ENCODE results near the gene B3GLCT. TPM values are rescaled to one million over a fixed set of nuclear protein-coding genes. Genes with fewer than 3 reads are reported as not detected.
"Not testable (repeated sequence)": the region's sequence is repeated elsewhere in the genome, so short reads cannot be mapped to it uniquely, and the experiment has no call there.

The B3GLCT gene
- total RNA-seq, 1 donor, result 3.2 TPM

DNA sequence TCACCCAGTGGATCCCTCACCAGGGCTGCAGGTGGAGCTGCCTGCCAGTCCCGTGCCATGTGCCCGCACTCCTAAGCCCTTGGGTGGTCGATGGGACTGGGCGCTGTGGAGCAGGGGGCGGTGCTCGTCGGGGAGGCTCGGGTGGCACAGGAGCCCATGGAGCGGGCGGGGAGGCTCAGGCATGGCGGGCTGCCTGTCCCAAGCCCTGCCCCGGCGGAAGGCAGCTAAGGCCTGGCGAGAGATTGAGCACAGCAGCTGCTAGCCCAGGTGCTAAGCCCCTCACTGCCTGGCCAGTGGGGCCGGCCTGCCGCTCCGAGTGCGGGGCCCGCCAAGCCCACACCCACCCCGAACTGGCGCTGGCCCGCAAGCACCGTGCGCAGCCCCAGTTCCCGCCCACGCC lies 16.8 kb upstream of the B3GLCT start:
- no peak for DNase-seq (ENCODE audit: low read depth in 2 of 3, low spot score in 2 of 3)

GRCh38 chr13:31184451-31184850 lies 15.3 kb upstream of the B3GLCT start:
- DNase-seq (ENCODE audit: low read depth in 2 of 3, low spot score in 2 of 3), result no peak

- no peak for DNase-seq (ENCODE audit: low read depth in 2 of 3, low spot score in 2 of 3)
Observed at GRCh38 chr13:31184981-31185645, 14.7 kb upstream of the B3GLCT start.

- DNase-seq (ENCODE audit: low read depth in 2 of 3, low spot score in 2 of 3), result no peak
Observed at GRCh38 chr13:31191748-31192147, 8.0 kb upstream of the B3GLCT start.

DNA sequence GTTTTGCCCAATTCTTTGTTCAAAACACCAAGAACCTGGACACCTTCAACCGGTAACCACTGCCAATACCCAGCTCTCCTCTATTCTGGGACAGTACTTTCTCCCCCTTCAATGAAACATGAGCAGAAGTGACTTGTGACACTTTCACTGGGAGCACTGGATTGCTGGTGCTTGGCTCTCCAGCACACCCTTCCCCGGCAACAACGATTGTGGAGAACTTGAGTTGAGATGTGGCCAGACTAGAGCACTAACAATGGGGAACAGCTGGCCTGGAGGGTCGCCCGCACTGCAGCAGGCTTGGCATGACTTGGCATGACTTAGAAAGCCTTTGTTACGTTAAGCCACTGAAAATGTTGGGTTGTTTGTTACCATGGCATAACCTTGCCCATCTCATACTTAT lies 7.5 kb upstream of the B3GLCT start:
- DNase-seq (ENCODE audit: low read depth in 2 of 3, low spot score in 2 of 3), result no peak

DNA sequence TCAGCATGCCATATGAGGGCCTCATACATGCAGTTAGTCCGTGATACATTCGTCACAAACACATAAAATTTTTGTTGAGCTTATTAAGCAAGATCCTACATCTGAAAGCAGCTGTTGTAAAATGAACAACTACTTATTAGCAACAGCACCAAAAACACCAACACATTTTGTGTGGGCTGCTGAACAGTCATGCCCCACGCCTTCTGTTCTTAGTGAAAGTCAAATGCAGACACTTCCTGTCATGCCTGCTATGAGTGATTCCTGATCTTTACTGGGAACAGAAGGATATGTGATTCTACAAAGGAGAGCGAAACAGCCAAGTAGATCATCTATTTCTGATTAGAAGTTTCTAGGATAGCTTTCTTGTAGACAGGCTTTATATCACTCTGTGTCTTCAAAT lies 4.2 kb upstream of the B3GLCT start:
- DNase-seq (ENCODE audit: low read depth in 2 of 3, low spot score in 2 of 3), result no peak

- DNase-seq (ENCODE audit: low read depth in 2 of 3, low spot score in 2 of 3), result no peak
Observed at GRCh38 chr13:31196992-31197391, 2.8 kb upstream of the B3GLCT start.

GRCh38 chr13:31198519-31198918 lies 1.3 kb upstream of the B3GLCT start:
- DNase-seq (ENCODE audit: low read depth in 2 of 3, low spot score in 2 of 3), result no peak

- DNase-seq (ENCODE audit: low read depth in 2 of 3, low spot score in 2 of 3), result no peak
Observed at GRCh38 chr13:31199527-31199848, 287 bp upstream of the B3GLCT start.

- DNase-seq (ENCODE audit: low read depth in 2 of 3, low spot score in 2 of 3), result peak in 2 of 3 donors; percentile 62 to 73
Observed at GRCh38 chr13:31200637-31200971, 829 bp downstream of the B3GLCT start.

DNA sequence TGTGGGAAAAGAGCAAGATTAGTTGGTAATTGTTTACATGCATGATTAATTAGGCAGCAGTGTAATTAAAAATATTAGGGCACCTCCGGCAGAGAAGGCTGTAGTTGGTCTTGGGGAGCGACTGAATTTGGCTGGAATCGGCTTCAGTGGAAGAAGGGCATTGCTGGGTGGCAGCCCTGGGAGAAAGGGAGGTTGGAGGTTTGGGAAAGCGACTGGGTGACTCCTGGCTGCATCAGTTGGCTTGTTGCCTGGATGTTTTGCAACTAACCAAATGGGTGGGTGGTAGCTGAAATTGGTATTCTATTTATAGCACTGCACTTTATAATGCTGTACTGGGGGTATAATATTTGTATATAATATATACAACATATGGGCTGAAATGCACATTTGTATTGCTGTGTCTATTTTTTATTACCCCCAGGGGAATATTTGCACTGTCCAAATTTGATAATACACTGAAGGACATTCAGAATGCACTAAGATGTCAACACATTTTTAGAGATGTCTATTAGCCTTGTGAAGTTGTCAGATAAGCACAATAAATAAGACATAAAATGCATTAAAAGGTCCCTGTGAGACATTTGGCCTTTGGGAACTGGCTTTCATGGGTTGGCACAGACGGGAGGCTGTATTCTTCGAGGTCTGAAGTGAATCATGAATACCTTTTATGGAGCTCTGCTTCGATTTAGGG lies 1.7 kb downstream of the B3GLCT start:
- DNase-seq (ENCODE audit: low read depth in 2 of 3, low spot score in 2 of 3), result no peak

- peak in 2 of 3 donors; percentile 28 to 42 for DNase-seq (ENCODE audit: low read depth in 2 of 3, low spot score in 2 of 3)
Observed at GRCh38 chr13:31204592-31204991, 4.8 kb downstream of the B3GLCT start.

GRCh38 chr13:31207661-31208552 lies 8.1 kb downstream of the B3GLCT start:
- DNase-seq (ENCODE audit: low read depth in 2 of 3, low spot score in 2 of 3), result no peak

DNA sequence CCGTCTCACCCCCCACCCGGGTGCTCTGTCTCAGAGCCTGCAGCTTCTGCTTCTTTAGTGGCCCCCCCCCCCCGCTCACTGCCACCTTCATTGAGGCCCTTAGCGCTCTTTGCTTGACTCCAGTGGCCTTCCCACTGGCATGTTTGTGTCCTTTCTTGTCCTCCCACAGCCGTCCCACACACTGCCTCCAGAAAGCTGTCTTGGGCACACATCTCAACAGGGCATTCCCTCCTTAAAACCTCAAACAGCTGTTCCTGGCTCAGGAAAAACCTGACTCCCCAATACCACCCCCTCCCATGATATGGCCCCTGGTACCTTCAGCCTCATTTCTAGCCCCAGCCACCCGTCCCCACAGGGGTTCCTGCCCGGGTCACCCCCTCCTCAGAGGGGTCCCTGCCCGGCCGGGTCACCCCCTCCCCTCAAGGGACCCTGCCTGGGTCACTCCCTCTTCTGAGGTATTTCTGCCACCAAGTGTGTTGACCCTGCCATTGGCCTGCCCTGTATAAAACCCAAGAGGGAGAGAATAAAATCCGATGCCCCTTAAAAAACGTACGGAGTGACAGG lies 8.9 kb downstream of the B3GLCT start:
- no peak for DNase-seq (ENCODE audit: low read depth in 2 of 3, low spot score in 2 of 3)

- DNase-seq (ENCODE audit: low read depth in 2 of 3, low spot score in 2 of 3), result peak in 2 of 3 donors; percentile 37 to 62
Observed at GRCh38 chr13:31209172-31209840, 9.5 kb downstream of the B3GLCT start.

DNA sequence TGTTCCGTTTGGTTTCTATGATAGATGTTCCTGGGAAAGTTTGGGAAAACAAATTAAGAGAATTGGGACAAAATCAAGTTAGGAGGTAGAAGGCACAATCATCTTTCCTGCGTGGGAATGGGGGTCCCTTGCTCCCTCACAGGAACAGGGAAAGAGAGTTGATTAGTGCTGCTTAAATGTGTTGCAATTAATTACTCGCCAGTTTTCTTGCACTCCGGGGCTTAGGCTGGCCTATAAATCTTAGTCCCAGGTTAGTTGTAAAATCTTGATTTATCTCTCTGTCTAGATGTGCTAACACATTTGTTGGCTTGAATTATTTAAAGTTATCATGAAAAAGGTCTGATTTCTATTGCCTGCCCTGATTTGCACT lies 10.1 kb downstream of the B3GLCT start:
- DNase-seq (ENCODE audit: low read depth in 2 of 3, low spot score in 2 of 3), result no peak

DNA sequence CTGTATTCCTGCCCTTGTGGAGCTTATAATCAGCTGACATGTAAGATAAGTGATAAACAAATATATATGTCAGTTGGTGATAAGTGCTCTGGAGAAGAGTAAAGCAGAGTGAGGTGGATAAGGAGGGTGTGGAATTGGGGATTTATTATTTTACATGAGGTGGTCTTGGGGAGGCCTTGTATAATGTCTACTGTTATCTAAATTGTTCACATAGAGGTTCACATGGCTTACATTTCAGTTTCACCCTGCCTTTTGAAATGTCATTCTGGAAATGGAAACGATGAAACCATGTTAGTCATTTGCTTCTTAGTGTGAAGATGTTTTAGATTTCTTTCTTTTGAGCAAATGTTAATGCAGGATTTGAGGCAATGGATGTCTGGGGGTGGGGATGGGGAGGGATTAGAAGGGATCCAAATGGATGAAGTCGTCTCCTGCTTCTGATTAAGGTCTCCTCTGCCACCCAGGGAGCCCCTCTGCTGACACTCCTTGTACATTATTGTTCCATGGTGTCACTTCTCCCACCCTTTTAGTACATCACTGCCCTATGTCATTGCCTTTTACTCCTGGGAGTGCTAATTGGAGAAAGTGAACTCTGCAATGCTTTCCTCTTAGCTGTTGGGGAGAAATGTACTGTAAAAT lies 14.0 kb downstream of the B3GLCT start:
- no peak for DNase-seq (ENCODE audit: low read depth in 2 of 3, low spot score in 2 of 3)

GRCh38 chr13:31214435-31214834 lies 14.7 kb downstream of the B3GLCT start:
- DNase-seq (ENCODE audit: low read depth in 2 of 3, low spot score in 2 of 3), result no peak

DNA sequence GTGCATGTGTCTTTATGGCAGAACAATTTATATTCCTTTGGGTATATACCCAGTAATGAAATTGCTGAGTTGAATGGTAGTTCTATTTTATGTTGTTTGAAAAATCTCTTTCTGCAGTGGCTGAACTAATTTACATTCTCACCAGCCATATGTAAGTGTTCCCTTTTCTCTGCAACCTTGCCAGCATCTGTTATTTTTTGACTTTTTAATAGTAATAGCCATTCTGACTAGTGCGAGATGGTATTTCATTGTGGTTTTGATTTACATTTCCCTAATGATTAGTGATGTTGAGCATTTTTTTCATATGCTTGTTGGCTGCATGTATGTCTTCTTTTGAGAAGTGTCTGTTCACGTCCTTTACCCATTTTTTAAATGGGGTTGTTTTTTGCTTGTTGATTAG lies 17.1 kb downstream of the B3GLCT start:
- DNase-seq (ENCODE audit: low read depth in 2 of 3, low spot score in 2 of 3), result not testable (repeated sequence)

- no peak for DNase-seq (ENCODE audit: low read depth in 2 of 3, low spot score in 2 of 3)
Observed at GRCh38 chr13:31219909-31220598, 20.3 kb downstream of the B3GLCT start.

All from hematopoietic multipotent progenitor cell (in vitro differentiated cells).